ENCODE measurements around the gene ERCC2.

Gene ERCC2

DNA sequence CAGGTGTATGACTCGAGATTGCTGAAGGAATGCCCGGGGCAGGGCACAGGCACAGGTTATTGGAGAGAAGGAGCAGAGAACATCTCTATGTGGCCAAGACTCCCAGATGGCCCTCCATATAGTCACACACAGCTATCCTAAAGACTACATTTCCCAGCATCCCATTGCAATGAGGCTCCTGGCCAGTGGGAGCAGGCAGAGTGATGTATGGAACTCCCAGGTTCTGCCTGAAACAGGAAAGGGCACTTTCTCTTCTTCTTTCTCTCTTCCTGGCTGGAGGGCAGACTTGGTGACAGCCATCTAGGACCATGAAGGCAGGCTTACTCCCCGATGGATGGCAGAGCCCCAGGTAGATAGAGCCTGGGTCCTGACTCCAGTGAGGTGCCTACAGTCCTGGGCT, 21.0 kb upstream of the ERCC2 start:
- Histone ChIP-seq H3K36me3 (ENCODE audit: insufficient read depth, low read length) (no peaks in the 10 kb centered on the region), H2AFZ (ENCODE audit: low read length) (peak overlapping the region; percentile 56; the same call in 1 of the 2 replicates), H3K9me2 (replicated peaks; ENCODE audit: low read depth, low read length) (no peaks in the 10 kb centered on the region), H3K4me2 (ENCODE audit: low read depth, low read length, poor library complexity, severe bottlenecking) (no peak overlapping the region), H3K27me3 (ENCODE audit: insufficient read depth, low read length, poor library complexity, severe bottlenecking) (no peaks in the 10 kb centered on the region), H3F3A (ENCODE audit: low read depth) (no peaks in the 10 kb centered on the region), H3K9me3 (ENCODE audit: insufficient read depth, low read depth, low read length) (no peaks in the 10 kb centered on the region), H3K4me3 (ENCODE audit: low read length, poor library complexity, severe bottlenecking) (no peak overlapping the region), H3K4me1 (ENCODE audit: insufficient read depth, low read length, poor library complexity, severe bottlenecking) (no peaks in the 10 kb centered on the region), H3K79me2 (ENCODE audit: insufficient read depth, low read length) (no peaks in the 10 kb centered on the region), H3K9ac (ENCODE audit: low read depth, low read length, poor library complexity, severe bottlenecking) (no peak overlapping the region), H4K20me1 (ENCODE audit: insufficient read depth, low read length, poor library complexity, severe bottlenecking) (no peaks in the 10 kb centered on the region)
- no peak for TF ChIP-seq CTCF (conservative IDR thresholded peaks at IDR 0.05; ENCODE audit: low read length)
- TF ChIP-seq EZH2phosphoT487 (IDR thresholded peaks at IDR 0.05; ENCODE audit: borderline replicate concordance) = no peak

GRCh38 chr19:45385392-45386221, 15.2 kb upstream of the ERCC2 start:
- H3K9me3 ChIP-seq (ENCODE audit: insufficient read depth, low read depth, low read length) = no peaks in the 10 kb centered on the region
- TF ChIP-seq EZH2phosphoT487 (IDR thresholded peaks at IDR 0.05; ENCODE audit: borderline replicate concordance) = no peak
- TF ChIP-seq CTCF (conservative IDR thresholded peaks at IDR 0.05; ENCODE audit: low read length) = no peak
- no peak overlapping the region for H3K4me2 ChIP-seq (ENCODE audit: low read depth, low read length, poor library complexity, severe bottlenecking)
- H3K27me3 ChIP-seq (ENCODE audit: insufficient read depth, low read length, poor library complexity, severe bottlenecking) = no peaks in the 10 kb centered on the region
- no peaks in the 10 kb centered on the region for H3K79me2 ChIP-seq (ENCODE audit: insufficient read depth, low read length)
- H3K9ac ChIP-seq (ENCODE audit: low read depth, low read length, poor library complexity, severe bottlenecking) = no peak overlapping the region
- H3K9me2 ChIP-seq (replicated peaks; ENCODE audit: low read depth, low read length) = no peaks in the 10 kb centered on the region
- no peak overlapping the region for H2AFZ ChIP-seq (ENCODE audit: low read length)
- no peaks in the 10 kb centered on the region for H4K20me1 ChIP-seq (ENCODE audit: insufficient read depth, low read length, poor library complexity, severe bottlenecking)
- H3K36me3 ChIP-seq (ENCODE audit: insufficient read depth, low read length) = no peaks in the 10 kb centered on the region
- no peaks in the 10 kb centered on the region for H3K4me1 ChIP-seq (ENCODE audit: insufficient read depth, low read length, poor library complexity, severe bottlenecking)
- no peaks in the 10 kb centered on the region for H3F3A ChIP-seq (ENCODE audit: low read depth)
- H3K4me3 ChIP-seq (ENCODE audit: low read length, poor library complexity, severe bottlenecking) = no peak overlapping the region

DNA sequence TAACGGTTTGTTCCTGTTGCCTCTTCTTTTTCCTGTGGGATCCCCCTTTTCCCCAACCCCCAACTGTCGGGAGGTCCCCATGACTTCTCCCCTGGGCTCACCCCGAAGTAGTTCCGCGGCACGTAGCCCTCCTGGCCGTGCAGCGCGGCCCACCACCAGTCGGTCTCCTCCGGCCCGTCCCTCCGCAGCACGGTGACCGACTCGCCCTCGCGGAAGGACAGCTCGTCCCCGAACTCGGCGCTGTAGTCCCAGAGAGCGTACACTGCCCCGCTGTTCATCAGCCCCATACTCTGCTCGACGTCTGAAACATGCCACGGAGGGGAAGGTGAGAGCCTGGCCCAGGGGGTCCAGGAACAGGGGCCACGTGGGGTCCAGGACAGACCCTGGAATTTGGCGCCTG, 12.1 kb upstream of the ERCC2 start:
- Histone ChIP-seq H3K4me3 (ENCODE audit: low read length, poor library complexity, severe bottlenecking) (no peak overlapping the region), H3K9ac (ENCODE audit: low read depth, low read length, poor library complexity, severe bottlenecking) (no peak overlapping the region), H3K4me2 (ENCODE audit: low read depth, low read length, poor library complexity, severe bottlenecking) (no peak overlapping the region), H3K36me3 (ENCODE audit: insufficient read depth, low read length) (no peaks in the 10 kb centered on the region), H2AFZ (ENCODE audit: low read length) (no peak overlapping the region), H3K9me2 (replicated peaks; ENCODE audit: low read depth, low read length) (no peaks in the 10 kb centered on the region), H3K4me1 (ENCODE audit: insufficient read depth, low read length, poor library complexity, severe bottlenecking) (no peaks in the 10 kb centered on the region), H3F3A (ENCODE audit: low read depth) (no peaks in the 10 kb centered on the region), H4K20me1 (ENCODE audit: insufficient read depth, low read length, poor library complexity, severe bottlenecking) (no peaks in the 10 kb centered on the region), H3K79me2 (ENCODE audit: insufficient read depth, low read length) (no peaks in the 10 kb centered on the region), H3K9me3 (ENCODE audit: insufficient read depth, low read depth, low read length) (no peaks in the 10 kb centered on the region), H3K27me3 (ENCODE audit: insufficient read depth, low read length, poor library complexity, severe bottlenecking) (no peaks in the 10 kb centered on the region)
- TF ChIP-seq EZH2phosphoT487 (IDR thresholded peaks at IDR 0.05; ENCODE audit: borderline replicate concordance) (no peak), CTCF (conservative IDR thresholded peaks at IDR 0.05; ENCODE audit: low read length) (no peak)
